Keratinocyte (primary cell): ENCODE measurements around the gene SMTNL1. TPM values are rescaled to one million over a fixed set of nuclear protein-coding genes. Genes with fewer than 3 reads are reported as not detected.

ENCODE experiments used
- DNase-seq: peaks from one replicate; pipeline ENCODE4 v3.0.0-alpha.2; 2011; ENCODE audit warnings: low read depth, missing footprints, low spot score
- FAIRE-seq: peaks from 2 replicates; lab custom pipeline; 2011; peaks lifted over from hg19 to GRCh38; lab: Jason Lieb, UNC
- H2AFZ ChIP-seq: 2 replicates; pipeline ENCODE4 v1.6.0; 2012; ENCODE audit warnings: low read length, control low read depth, inconsistent platforms; ENCODE audit not compliant: control insufficient read depth
- H3K27ac ChIP-seq: 2 replicates; pipeline ENCODE4 v1.5.1; 2011; ENCODE audit warnings: low read length; ENCODE audit not compliant: control insufficient read depth, insufficient read depth
- H3K27me3 ChIP-seq: 3 replicates; pipeline ENCODE4 v1.6.0; 2011; ENCODE audit warnings: low read length; ENCODE audit not compliant: control insufficient read depth, insufficient read depth; ENCODE audit errors: extremely low read depth
- H3K36me3 ChIP-seq, 2 experiments: 2 replicates in 1 of 2; 3 replicates in 1 of 2; pipeline ENCODE4 v1.5.1; 2011; ENCODE audit warnings: low read length in 2 of 2, mild to moderate bottlenecking in 1 of 2; ENCODE audit not compliant: control insufficient read depth in 2 of 2, insufficient read depth in 2 of 2; ENCODE audit errors: extremely low read depth in 1 of 2
- H3K4me1 ChIP-seq: 3 replicates; pipeline ENCODE4 v1.5.1; 2011; ENCODE audit warnings: low read length; ENCODE audit not compliant: control insufficient read depth, insufficient read depth; ENCODE audit errors: extremely low read depth
- H3K4me2 ChIP-seq: 3 replicates; pipeline ENCODE4 v1.6.0; 2011; ENCODE audit warnings: low read depth, low read length; ENCODE audit not compliant: control insufficient read depth, insufficient read depth; ENCODE audit errors: extremely low read depth
- H3K4me3 ChIP-seq, 3 experiments: fragments of 200-600 bp in 1 of 3; sonication (generic) in 1 of 3; 2 replicates in 2 of 3; 3 replicates in 1 of 3; pipeline ENCODE4 v1.5.1; 2011 to 2016; ENCODE audit warnings: low read length in 3 of 3, mild to moderate bottlenecking in 3 of 3, control low read depth in 2 of 3, inconsistent platforms in 1 of 3, low read depth in 1 of 3, mixed read lengths in 1 of 3, mixed run types in 1 of 3, moderate library complexity in 1 of 3; ENCODE audit not compliant: control insufficient read depth in 2 of 3, insufficient read depth in 2 of 3; ENCODE audit errors: extremely low read depth in 1 of 3
- H3K79me2 ChIP-seq: 2 replicates; pipeline ENCODE4 v1.6.0; 2012; ENCODE audit warnings: low read length; ENCODE audit not compliant: control insufficient read depth, insufficient read depth
- H3K9ac ChIP-seq: 3 replicates; pipeline ENCODE4 v1.6.0; 2011; ENCODE audit warnings: low read length; ENCODE audit not compliant: control insufficient read depth, insufficient read depth; ENCODE audit errors: extremely low read depth
- H3K9me1 ChIP-seq: 3 replicates; pipeline ENCODE4 v1.6.0; 2011; ENCODE audit warnings: low read length; ENCODE audit not compliant: control insufficient read depth, insufficient read depth; ENCODE audit errors: extremely low read depth
- H3K9me3 ChIP-seq: 2 replicates; pipeline ENCODE4 v1.5.1; 2012; ENCODE audit warnings: low read depth, low read length; ENCODE audit not compliant: control insufficient read depth
- H4K20me1 ChIP-seq: 3 replicates; pipeline ENCODE4 v1.6.0; 2011; ENCODE audit warnings: low read length; ENCODE audit not compliant: control insufficient read depth, insufficient read depth; ENCODE audit errors: extremely low read depth
- EZH2 ChIP-seq: IDR thresholded peaks from one replicate; pipeline ENCODE4 v1.6.1; 2012; ENCODE audit warnings: inconsistent platforms, mild to moderate bottlenecking, low read length, moderate library complexity
- dilution Hi-C: fragments of 300-500 bp; cut with MboI; formaldehyde crosslinking; loops from one replicate; pipeline ENCODE4 v1.7.0; 2020; ENCODE audit warnings: low sequenced_read_pairs; ENCODE audit not compliant: extremely low pct_ligation_motif_present
- polyA plus RNA-seq, 5 experiments: library from polyadenylated mRNA; depleted of rRNA in 3 of 5; stranded (reverse) in 3 of 5; stranded (forward) in 1 of 5; unstranded in 1 of 5; fragments of >200 nt; gene quantifications; 1 replicate in 1 of 5; 2 replicates in 3 of 5; 3 replicates in 1 of 5; pipeline versions ENCODE4 v1.2.1 to v1.2.3, GENCODE V29; 2011 to 2012; ENCODE audit warnings: missing spikeins in 2 of 5, low read depth in 1 of 5, low replicate concordance in 1 of 5
- TF ChIP-seq, protein P1 (sequence below), 3 experiments: IDR thresholded peaks in 1 of 3; conservative IDR thresholded peaks in 1 of 3; optimal IDR thresholded peaks in 1 of 3; 2 replicates in 2 of 3; 3 replicates in 1 of 3; pipeline versions ENCODE3 to v1.5.1; 2011; ENCODE audit warnings: low read length in 3 of 3, mild to moderate bottlenecking in 3 of 3, moderate library complexity in 2 of 3, control low read depth in 1 of 3, inconsistent platforms in 1 of 3; ENCODE audit not compliant: insufficient read depth in 2 of 3; ENCODE audit errors: extremely low read depth in 1 of 3

Gene SMTNL1
- polyA plus RNA-seq, 1 donor (not counting 4 experiments of a cell fraction or from before 2014, with no cell fraction given) = not detected

DNA sequence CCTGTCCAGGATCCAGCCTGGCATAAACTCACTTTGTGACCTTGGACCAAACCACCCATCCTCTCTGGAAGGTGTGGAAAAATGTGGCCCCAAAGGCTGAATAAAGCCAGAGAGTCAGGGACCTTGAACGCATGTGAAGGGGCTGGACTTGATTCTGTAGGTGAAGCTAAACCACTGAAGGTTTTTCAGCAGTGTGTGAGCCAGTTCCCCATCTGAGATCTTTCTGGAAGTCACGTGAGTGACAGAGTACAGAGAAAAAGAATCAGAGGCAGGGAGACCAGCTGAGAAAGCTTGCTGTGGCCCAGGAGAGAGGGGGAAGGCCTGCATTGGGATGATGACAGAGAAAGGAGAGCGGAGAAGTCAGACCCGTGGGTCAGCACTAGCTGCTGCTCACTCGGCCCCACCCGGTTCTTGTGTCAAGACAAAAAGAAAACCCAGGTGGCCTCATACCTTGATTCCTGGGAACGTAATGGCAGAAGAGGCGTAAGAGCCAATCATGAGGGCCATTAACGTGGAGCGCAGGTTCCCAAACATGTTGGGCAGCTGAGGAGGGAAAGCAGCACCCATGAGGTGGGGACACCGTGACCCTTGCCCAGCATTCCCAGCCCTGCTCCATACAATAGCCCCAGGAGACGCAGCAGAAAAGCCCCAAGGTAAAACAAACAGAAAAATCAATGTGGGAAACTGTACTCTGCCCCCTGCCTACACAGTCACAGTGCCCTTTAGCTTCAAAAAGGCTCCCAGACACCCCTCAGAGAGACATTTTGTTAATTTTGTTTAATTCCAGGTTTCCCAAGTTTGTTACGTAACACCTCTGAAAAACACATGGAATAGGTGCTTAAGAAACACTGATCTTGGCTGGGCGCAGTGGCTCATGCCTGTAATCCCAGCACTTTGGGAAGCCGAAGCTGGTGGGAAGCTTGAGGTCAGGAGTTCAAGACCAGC, 39.8 kb upstream of the SMTNL1 start:
- H3K4me1 ChIP-seq = peaks cover 13% of the 10 kb centered on the region
- dilution Hi-C loops = no loop called here
- no peak for DNase-seq
- H3K27ac ChIP-seq = no peak overlapping the region
- no peaks in the 10 kb centered on the region for H3K36me3 ChIP-seq
- H3K27me3 ChIP-seq = no peaks in the 10 kb centered on the region
- no peaks in the 10 kb centered on the region for H3K9me3 ChIP-seq
- H3K4me3 ChIP-seq = no peak overlapping the region
- no peak for TF ChIP-seq EZH2
- TF ChIP-seq, protein P1, sequence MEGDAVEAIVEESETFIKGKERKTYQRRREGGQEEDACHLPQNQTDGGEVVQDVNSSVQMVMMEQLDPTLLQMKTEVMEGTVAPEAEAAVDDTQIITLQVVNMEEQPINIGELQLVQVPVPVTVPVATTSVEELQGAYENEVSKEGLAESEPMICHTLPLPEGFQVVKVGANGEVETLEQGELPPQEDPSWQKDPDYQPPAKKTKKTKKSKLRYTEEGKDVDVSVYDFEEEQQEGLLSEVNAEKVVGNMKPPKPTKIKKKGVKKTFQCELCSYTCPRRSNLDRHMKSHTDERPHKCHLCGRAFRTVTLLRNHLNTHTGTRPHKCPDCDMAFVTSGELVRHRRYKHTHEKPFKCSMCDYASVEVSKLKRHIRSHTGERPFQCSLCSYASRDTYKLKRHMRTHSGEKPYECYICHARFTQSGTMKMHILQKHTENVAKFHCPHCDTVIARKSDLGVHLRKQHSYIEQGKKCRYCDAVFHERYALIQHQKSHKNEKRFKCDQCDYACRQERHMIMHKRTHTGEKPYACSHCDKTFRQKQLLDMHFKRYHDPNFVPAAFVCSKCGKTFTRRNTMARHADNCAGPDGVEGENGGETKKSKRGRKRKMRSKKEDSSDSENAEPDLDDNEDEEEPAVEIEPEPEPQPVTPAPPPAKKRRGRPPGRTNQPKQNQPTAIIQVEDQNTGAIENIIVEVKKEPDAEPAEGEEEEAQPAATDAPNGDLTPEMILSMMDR (optimal IDR thresholded peaks at IDR 0.05 in 1 of 3, IDR thresholded peaks at IDR 0.05 in 1 of 3, conservative IDR thresholded peaks at IDR 0.05 in 1 of 3; ENCODE audit: extremely low read depth in 1 of 3, insufficient read depth in 2 of 3, low read length in 3 of 3) = no peak
- H2AFZ ChIP-seq = no peak overlapping the region
- no peaks in the 10 kb centered on the region for H3K79me2 ChIP-seq
- FAIRE-seq = no peak
- no peak overlapping the region for H3K4me2 ChIP-seq
- H3K9ac ChIP-seq = no peak overlapping the region
- H3K9me1 ChIP-seq = no peaks in the 10 kb centered on the region
- H4K20me1 ChIP-seq = no peaks in the 10 kb centered on the region

DNA sequence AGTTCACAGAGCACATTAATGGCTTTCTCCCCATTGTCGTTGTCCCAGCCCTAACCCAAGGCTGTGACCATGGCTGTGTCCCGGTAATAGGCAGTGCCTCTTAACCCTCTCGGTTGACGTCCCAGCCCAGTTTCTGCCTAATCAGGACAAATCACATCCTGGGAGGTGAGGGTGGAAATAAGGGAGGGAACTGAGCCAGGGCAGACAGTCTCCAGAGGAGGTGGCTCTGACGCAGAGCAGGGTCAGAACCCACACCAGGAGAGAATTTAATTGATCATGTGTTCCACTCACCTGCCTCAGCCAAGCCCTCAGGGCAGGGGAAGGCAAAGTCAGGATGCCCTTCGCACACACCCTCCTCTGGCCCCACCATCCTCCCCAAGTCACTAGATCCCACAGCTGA, 38.9 kb upstream of the SMTNL1 start:
- TF ChIP-seq, protein P1 (optimal IDR thresholded peaks at IDR 0.05 in 1 of 3, IDR thresholded peaks at IDR 0.05 in 1 of 3, conservative IDR thresholded peaks at IDR 0.05 in 1 of 3; ENCODE audit: extremely low read depth in 1 of 3, insufficient read depth in 2 of 3, low read length in 3 of 3) = no peak
- Histone ChIP-seq H3K4me2 (no peak overlapping the region), H3K36me3 (no peaks in the 10 kb centered on the region), H3K27me3 (no peaks in the 10 kb centered on the region), H3K9ac (no peak overlapping the region), H2AFZ (no peak overlapping the region), H4K20me1 (no peaks in the 10 kb centered on the region), H3K4me3 (no peak overlapping the region), H3K9me1 (no peaks in the 10 kb centered on the region), H3K27ac (no peak overlapping the region), H3K79me2 (no peaks in the 10 kb centered on the region), H3K9me3 (no peaks in the 10 kb centered on the region), H3K4me1 (peaks cover 12% of the 10 kb centered on the region)
- FAIRE-seq = no peak
- dilution Hi-C loops = no loop called here
- no peak for DNase-seq
